Hepatocyte (in vitro differentiated cells): ENCODE data around the gene EHBP1.

Experiments
- EZH2 ChIP-seq: fragments of 200-600 bp; sonication (generic); IDR thresholded peaks from 2 replicates; pipeline ENCODE4 v1.6.1; 2016; ENCODE audit warnings: antibody characterized with exemption, mild to moderate bottlenecking, borderline replicate concordance
- EZH2phosphoT487 ChIP-seq: fragments of 200-600 bp; sonication (generic); IDR thresholded peaks from one replicate; pipeline ENCODE4 v1.6.1; 2018; ENCODE audit warnings: antibody characterized with exemption, mild to moderate bottlenecking, low read depth, moderate library complexity; ENCODE audit not compliant: unreplicated experiment, severe bottlenecking
- TF ChIP-seq, protein P1 (sequence below): fragments of 200-600 bp; sonication (generic); IDR thresholded peaks from 2 replicates; pipeline ENCODE4 v1.5.1; 2016; ENCODE audit warnings: antibody characterized with exemption, mild to moderate bottlenecking; ENCODE audit not compliant: poor library complexity

DNA sequence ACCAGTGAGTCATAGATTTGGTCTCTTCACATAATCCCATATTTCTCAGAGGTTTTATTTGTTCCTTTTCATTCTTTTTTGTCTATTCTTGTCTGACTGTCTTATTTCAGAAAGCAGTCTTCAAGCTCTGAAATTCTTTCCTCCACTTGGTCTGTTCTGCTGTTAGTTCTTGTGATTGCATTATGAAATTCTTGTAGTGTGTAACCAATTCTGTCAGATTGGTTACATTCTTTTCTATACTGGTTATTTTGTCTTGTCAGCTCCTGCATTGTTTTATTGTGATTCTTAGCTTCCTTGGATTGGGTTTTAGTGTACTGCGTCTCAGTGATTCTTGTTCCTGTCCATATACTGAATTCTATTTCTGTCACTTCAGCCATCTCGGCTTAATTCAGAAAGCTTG, 18.6 kb downstream of the EHBP1 start:
- TF ChIP-seq EZH2phosphoT487: no peak
- TF ChIP-seq, protein P1, sequence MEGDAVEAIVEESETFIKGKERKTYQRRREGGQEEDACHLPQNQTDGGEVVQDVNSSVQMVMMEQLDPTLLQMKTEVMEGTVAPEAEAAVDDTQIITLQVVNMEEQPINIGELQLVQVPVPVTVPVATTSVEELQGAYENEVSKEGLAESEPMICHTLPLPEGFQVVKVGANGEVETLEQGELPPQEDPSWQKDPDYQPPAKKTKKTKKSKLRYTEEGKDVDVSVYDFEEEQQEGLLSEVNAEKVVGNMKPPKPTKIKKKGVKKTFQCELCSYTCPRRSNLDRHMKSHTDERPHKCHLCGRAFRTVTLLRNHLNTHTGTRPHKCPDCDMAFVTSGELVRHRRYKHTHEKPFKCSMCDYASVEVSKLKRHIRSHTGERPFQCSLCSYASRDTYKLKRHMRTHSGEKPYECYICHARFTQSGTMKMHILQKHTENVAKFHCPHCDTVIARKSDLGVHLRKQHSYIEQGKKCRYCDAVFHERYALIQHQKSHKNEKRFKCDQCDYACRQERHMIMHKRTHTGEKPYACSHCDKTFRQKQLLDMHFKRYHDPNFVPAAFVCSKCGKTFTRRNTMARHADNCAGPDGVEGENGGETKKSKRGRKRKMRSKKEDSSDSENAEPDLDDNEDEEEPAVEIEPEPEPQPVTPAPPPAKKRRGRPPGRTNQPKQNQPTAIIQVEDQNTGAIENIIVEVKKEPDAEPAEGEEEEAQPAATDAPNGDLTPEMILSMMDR: no peak
- TF ChIP-seq EZH2: no peak
